Esophagus muscularis mucosa (tissue), 4 donors: Measurements from ENCODE around the gene TMEM134. TPM values are rescaled to one million over a fixed set of nuclear protein-coding genes. Genes with fewer than 3 reads are reported as not detected.
A peak's percentile ranks its signal among the peaks of the same experiment; 100 is the strongest.

Experiments
- DNase-seq: peaks from one replicate; pipeline ENCODE4 v3.0.0-alpha.2; 2017; ENCODE audit errors: extremely low spot score
- H3K27ac ChIP-seq, 4 donors: fragments of 200-600 bp; sonication (generic); replicated peaks in 1 of 4; 1 replicate in 3 of 4; 2 replicates in 1 of 4; pipeline ENCODE4 v1.5.1; 2016 to 2019; ENCODE audit warnings: mild to moderate bottlenecking in 1 of 4
- H3K27me3 ChIP-seq, 4 donors: fragments of 200-600 bp; sonication (generic); one replicate each; pipeline versions ENCODE4 v1.5.1 to v1.6.0; 2016 to 2019
- H3K36me3 ChIP-seq, 4 donors: fragments of 200-600 bp; sonication (generic); one replicate each; pipeline ENCODE4 v1.5.1; 2016 to 2019
- H3K4me1 ChIP-seq, 4 donors: fragments of 200-600 bp; sonication (generic); one replicate each; pipeline ENCODE4 v1.5.1; 2016 to 2019
- H3K4me3 ChIP-seq, 4 donors: fragments of 200-600 bp; sonication (generic); 1 replicate in 2 of 4; 2 replicates in 2 of 4; pipeline ENCODE4 v1.5.1; 2016 to 2019; ENCODE audit warnings: mild to moderate bottlenecking in 4 of 4, moderate library complexity in 1 of 4
- H3K9me3 ChIP-seq, 4 donors: fragments of 200-600 bp; sonication (generic); 1 replicate in 3 of 4; 2 replicates in 1 of 4; pipeline ENCODE4 v1.5.1; 2016 to 2019
- CTCF ChIP-seq, 3 experiments: fragments of 200-600 bp in 2 of 3; fragments of 450-650 bp in 1 of 3; sonication (generic) in 2 of 3; IDR thresholded peaks; one replicate each; pipeline ENCODE4 v1.5.1; 2017 to 2019; ENCODE audit warnings: antibody characterized with exemption in 3 of 3, mild to moderate bottlenecking in 2 of 3, moderate library complexity in 1 of 3
- EP300 ChIP-seq: sonication (generic); formaldehyde crosslinking; IDR thresholded peaks from one replicate; pipeline ENCODE4 v1.6.1; 2017; ENCODE audit warnings: antibody characterized with exemption
- POLR2A ChIP-seq: fragments of 450-650 bp; IDR thresholded peaks from one replicate; pipeline ENCODE4 v1.6.1; 2017; ENCODE audit warnings: antibody characterized with exemption, moderate library complexity, mild to moderate bottlenecking, low read depth
- POLR2AphosphoS5 ChIP-seq, 2 donors: sonication (generic); formaldehyde crosslinking; IDR thresholded peaks; one replicate each; pipeline ENCODE4 v1.6.1; 2017; ENCODE audit warnings: antibody characterized with exemption in 2 of 2
- WGBS: methylation state at CpG from one replicate; pipeline ENCODE4 v1.1.5; 2018; 5-methylcytosine and 5-hydroxymethylcytosine counted together
- intact Hi-C: fragments of 100-400 bp; cut with DNase I; formaldehyde crosslinking; loops from one replicate; pipeline ENCODE4 v1.15.1; 2023
- total RNA-seq, 4 donors: library from RNA; depleted of rRNA; stranded (reverse); fragments of >200 nt; gene quantifications; one replicate each; pipeline versions ENCODE4 v1.1.0 to v1.2.1, GENCODE V29; 2016

Gene TMEM134
- total RNA-seq, 4 donors from 2014 or later: 36.1 to 48.7 (median 46.2) TPM

- H3K27ac ChIP-seq: no peak overlapping the region
Observed at GRCh38 chr11:67433536-67434394, 35.3 kb downstream of the TMEM134 start.

GRCh38 chr11:67432655-67433349 is 36.2 kb downstream of the TMEM134 start:
- 87% methylated on average over 17 of the region's 22 CpGs for WGBS
- no peak overlapping the region for H3K27ac ChIP-seq
- H3K36me3 ChIP-seq: peaks cover 41 to 79% (median 71%) of the 10 kb centered on the region in 4 donors

More at GRCh38 chr11:67433536-67434394, 35.3 kb downstream of the TMEM134 start:
- peaks cover 13 to 51% (median 30%) of the 10 kb centered on the region in 4 donors for H3K4me1 ChIP-seq
- TF ChIP-seq POLR2AphosphoS5 (IDR thresholded peaks at IDR 0.05) (no peak), POLR2A (no peak), CTCF (IDR thresholded peaks at IDR 0.05) (no peak), EP300 (no peak)
- 94% methylated on average over 6 of the region's 22 CpGs for WGBS
- no peaks in the 10 kb centered on the region for H3K9me3 ChIP-seq
- no peak overlapping the region for H3K4me3 ChIP-seq
- DNase-seq: no peak
- H3K27me3 ChIP-seq: no peaks in the 10 kb centered on the region
- peaks cover 41 to 89% (median 81%) of the 10 kb centered on the region in 4 donors for H3K36me3 ChIP-seq
- intact Hi-C loops: no loop called here

GRCh38 chr11:67431346-67432249 is 37.5 kb downstream of the TMEM134 start:
- intact Hi-C loops: no loop called here
- TF ChIP-seq POLR2A (no peak), POLR2AphosphoS5 (IDR thresholded peaks at IDR 0.05) (no peak), EP300 (no peak), CTCF (IDR thresholded peaks at IDR 0.05) (no peak)
- H3K36me3 ChIP-seq: peaks cover 41 to 72% (median 65%) of the 10 kb centered on the region in 4 donors
- 91% methylated on average over 23 of the region's 24 CpGs for WGBS
- H3K27me3 ChIP-seq: no peaks in the 10 kb centered on the region
- DNase-seq: no peak
- H3K4me1 ChIP-seq: peaks cover 21 to 49% (median 34%) of the 10 kb centered on the region in 4 donors
- H3K9me3 ChIP-seq: no peaks in the 10 kb centered on the region
- H3K27ac ChIP-seq: no peak overlapping the region
- H3K4me3 ChIP-seq: no peak overlapping the region

More at GRCh38 chr11:67432655-67433349, 36.2 kb downstream of the TMEM134 start:
- Histone ChIP-seq H3K27me3 (no peaks in the 10 kb centered on the region), H3K4me3 (no peak overlapping the region), H3K9me3 (no peaks in the 10 kb centered on the region), H3K4me1 (peaks cover 15 to 54% (median 32%) of the 10 kb centered on the region in 4 donors)
- no peak for DNase-seq
- TF ChIP-seq CTCF (IDR thresholded peaks at IDR 0.05): no peak
- TF ChIP-seq POLR2AphosphoS5 (IDR thresholded peaks at IDR 0.05): no peak
- TF ChIP-seq EP300: no peak
- intact Hi-C loops: no loop called here

GRCh38 chr11:67429722-67430121 is 39.3 kb downstream of the TMEM134 start:
- TF ChIP-seq POLR2A (no peak), CTCF (IDR thresholded peaks at IDR 0.05) (no peak), EP300 (no peak), POLR2AphosphoS5 (IDR thresholded peaks at IDR 0.05) (no peak)
- no peak for DNase-seq
- 77% methylated on average over 11 of the region's 11 CpGs for WGBS
- peak overlapping the region in 1 of 4 donors; percentile 82 for H3K4me3 ChIP-seq
- peaks cover 21 to 31% (median 26%) of the 10 kb centered on the region in 4 donors for H3K4me1 ChIP-seq
- H3K27ac ChIP-seq: no peak overlapping the region
- no peaks in the 10 kb centered on the region for H3K27me3 ChIP-seq
- H3K9me3 ChIP-seq: no peaks in the 10 kb centered on the region
- intact Hi-C loops: no loop called here
- peaks cover 27 to 56% (median 48%) of the 10 kb centered on the region in 4 donors for H3K36me3 ChIP-seq
